ENCODE data around the gene NKX2-4.

DNA sequence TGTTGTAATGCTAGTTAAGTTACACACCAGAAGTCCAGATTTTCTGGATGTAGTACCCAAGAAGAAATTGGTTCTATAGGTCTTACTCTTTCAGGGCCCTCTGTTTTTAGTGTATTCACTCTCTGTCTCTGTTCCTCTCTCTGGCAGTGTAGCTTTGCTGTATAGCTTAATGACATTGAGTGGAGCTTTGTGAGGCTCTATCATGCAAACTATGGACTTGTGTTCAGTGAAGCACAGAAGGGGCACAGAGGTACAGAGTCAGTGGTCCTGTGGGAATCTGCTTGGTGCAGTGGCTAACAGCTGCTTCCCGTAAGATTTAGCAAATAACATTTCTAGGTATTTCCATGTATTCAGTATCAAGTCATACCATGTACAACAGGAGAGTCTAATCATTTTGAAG, 26.1 kb downstream of the NKX2-4 start:
- no peak for TF ChIP-seq EZH2 (IDR thresholded peaks at IDR 0.05; ENCODE audit: borderline replicate concordance, insufficient read depth, low read depth, low read length, poor library complexity, severe bottlenecking)
- TF ChIP-seq, protein P1, sequence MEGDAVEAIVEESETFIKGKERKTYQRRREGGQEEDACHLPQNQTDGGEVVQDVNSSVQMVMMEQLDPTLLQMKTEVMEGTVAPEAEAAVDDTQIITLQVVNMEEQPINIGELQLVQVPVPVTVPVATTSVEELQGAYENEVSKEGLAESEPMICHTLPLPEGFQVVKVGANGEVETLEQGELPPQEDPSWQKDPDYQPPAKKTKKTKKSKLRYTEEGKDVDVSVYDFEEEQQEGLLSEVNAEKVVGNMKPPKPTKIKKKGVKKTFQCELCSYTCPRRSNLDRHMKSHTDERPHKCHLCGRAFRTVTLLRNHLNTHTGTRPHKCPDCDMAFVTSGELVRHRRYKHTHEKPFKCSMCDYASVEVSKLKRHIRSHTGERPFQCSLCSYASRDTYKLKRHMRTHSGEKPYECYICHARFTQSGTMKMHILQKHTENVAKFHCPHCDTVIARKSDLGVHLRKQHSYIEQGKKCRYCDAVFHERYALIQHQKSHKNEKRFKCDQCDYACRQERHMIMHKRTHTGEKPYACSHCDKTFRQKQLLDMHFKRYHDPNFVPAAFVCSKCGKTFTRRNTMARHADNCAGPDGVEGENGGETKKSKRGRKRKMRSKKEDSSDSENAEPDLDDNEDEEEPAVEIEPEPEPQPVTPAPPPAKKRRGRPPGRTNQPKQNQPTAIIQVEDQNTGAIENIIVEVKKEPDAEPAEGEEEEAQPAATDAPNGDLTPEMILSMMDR (IDR thresholded peaks at IDR 0.05) = no peak
